ENCODE results near the gene SLC25A38.
"Not testable (repeated sequence)": the region's sequence is repeated elsewhere in the genome, so short reads cannot be mapped to it uniquely, and the experiment has no call there.

Gene SLC25A38

GRCh38 chr3:39383045-39383880 lies at the start of gene SLC25A38:
Gene SLC25A38 (plus strand): TSS chr3:39383370. CDS start chr3:39383725, 355 bp downstream.
- DNase-seq: peak; percentile 92

GRCh38 chr3:39333607-39334006 lies 49.6 kb upstream of the SLC25A38 start:
- DNase-seq: no peak

DNA sequence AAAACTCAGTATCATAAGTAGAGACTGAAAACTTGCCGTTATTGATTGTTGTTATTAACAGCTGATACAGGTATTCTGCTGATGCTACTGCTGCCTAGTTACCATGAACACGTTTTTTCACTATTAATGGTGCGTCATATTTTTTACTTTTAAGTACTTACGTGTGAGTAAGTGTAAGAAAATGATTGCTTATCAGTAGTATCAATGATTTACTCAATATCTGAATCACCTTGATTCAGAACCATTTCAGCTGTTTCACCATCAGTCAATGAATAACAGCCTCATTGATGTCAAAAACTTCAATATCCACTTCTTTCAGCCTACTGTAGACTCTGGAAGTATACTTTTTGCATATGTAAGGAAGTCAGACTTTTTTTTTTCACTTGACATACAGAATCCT lies 49.0 kb upstream of the SLC25A38 start:
- DNase-seq: no peak

DNA sequence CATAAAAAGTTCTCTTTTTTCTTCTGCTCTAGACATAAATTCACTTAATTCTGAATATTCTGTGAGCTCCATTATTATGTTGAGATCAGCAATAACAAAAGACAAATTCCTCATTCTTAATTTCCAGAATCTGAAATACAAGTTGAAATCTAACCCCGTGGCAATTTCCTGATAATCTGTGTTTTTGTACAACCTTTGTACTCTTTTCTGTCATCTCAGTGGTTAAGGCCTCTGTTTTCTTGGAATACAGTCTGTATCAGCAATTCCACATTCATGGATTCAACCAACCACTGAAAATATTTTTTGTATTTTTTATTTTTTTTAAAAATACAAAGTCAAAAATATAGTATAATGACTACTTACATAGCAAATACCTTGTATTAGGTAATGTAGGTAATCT lies 45.0 kb upstream of the SLC25A38 start:
- DNase-seq: no peak

DNA sequence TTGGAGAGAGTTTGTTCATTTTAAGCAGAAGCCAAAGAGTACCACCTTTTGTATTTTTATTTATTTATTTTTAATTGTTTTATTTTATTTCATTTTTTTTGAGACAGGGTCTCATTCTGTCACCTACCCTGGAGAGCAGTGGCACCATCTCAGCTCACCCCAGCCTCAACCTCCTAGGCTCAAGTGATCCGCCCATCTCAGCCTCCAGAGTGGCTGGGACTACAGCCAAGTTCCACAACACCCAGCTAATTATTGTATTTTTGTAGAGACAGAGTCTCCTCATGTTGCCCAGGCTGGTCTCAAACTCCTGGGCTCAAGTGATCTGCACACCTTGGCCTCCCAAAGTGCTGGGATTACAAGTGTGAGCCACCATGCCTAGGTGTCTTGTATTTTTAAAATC lies 44.1 kb upstream of the SLC25A38 start:
- DNase-seq: no peak

DNA sequence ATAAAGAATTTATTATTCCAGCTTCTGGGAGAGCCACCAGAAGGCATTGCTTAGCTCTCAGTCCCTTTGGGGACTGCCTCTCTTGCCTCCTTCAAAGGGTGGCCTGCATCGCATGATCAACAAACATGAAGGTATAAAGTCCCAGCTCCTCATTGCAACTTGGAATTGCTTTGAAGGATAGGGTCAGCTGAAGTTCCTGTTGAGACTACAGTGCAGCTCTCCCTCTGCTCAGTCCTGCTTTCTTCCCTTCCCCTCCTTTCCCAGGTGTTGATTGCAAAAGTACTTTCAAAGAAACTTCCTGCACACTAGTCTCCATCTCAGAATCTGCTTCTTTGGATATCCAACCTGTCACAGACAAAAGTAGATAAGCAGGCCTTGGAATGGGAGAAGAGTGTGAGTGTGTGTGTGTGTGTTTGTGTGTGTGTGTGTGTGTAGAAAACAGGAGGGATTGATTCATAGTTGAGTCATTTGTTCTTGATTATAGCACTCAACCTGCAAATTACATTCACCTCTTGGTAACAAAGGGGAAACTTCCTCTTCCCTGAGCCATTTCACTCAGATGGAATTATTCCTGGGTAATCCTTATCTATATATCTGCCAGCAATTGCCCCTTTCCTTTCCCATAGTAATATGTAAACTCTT lies 40.0 kb upstream of the SLC25A38 start:
- no peak for DNase-seq

DNA sequence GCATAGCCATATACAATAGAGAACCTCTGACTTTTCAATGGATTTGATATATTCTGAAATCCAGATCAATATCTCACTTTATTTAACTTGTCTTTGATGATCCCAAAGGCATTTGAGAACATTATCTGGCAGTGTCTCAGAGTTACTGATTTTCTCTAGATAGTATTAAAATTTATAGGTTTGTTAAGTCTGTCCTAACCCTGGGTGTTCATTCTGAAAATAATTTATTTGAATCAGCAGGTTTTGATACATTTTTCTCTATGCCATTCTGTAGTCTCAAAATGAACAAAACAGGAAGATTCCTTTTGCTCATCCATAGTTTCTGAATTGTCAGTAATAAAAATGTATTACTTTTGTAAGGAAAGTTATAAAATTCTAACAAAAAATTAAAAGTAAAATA lies 39.4 kb upstream of the SLC25A38 start:
- no peak for DNase-seq

- no peak for DNase-seq
Measured at GRCh38 chr3:39344746-39345344, 38.3 kb upstream of the SLC25A38 start.

- no peak for DNase-seq
Measured at GRCh38 chr3:39346785-39347585, 36.2 kb upstream of the SLC25A38 start.

DNA sequence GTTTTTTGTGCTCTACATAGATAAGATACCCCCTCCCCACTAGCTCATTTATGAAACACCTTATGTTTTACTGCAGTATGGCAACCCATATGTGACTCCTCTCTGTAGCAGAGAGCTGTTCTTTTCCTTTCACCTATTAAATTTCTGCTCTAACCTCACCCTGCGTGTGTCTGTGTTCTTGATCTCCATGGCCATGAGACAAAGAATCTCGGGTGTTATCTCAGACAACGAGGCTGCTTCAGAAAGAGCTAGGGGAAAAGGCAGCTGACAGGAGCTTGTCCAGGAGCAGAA lies 35.6 kb upstream of the SLC25A38 start:
- no peak for DNase-seq

GRCh38 chr3:39349080-39349479 lies 34.1 kb upstream of the SLC25A38 start:
- DNase-seq: no peak

DNA sequence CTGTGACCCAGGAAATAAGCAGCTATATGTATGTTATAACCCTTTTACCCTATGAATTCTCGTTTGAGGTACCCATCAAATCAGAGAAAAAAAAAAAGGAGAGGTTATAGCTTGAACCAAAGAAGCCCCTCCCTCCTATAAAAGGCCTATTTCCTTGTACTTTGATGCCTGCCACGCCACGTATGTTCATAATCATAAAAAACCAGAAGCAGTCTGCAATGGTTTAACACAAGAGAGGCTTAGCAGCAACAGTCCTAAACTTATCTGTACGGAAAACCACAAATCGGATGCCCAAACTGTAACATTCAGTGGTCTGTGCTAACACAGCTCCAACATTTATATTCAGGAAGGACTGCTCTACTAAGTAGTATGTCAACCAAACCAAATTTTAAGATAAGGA lies 32.5 kb upstream of the SLC25A38 start:
- no peak for DNase-seq

DNA sequence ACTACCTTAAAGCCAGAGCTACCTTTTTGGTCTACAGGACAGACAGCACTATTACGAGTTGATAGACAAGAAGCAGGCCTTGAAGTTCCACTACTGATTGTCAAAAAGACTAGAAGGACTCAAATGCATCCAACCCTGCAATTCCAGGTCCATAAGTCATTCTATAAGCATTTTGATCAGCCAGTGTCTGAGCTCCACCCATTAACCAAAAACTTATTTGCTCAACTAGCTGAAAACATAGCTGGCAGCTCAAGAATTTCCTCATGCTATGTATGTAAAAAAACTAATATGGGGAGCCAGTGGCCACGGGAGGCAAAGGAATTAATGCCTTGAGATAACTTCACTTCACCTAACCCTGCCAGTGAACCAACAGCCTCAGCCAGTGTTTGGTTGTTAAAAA lies 32.0 kb upstream of the SLC25A38 start:
- not testable (repeated sequence) for DNase-seq

DNA sequence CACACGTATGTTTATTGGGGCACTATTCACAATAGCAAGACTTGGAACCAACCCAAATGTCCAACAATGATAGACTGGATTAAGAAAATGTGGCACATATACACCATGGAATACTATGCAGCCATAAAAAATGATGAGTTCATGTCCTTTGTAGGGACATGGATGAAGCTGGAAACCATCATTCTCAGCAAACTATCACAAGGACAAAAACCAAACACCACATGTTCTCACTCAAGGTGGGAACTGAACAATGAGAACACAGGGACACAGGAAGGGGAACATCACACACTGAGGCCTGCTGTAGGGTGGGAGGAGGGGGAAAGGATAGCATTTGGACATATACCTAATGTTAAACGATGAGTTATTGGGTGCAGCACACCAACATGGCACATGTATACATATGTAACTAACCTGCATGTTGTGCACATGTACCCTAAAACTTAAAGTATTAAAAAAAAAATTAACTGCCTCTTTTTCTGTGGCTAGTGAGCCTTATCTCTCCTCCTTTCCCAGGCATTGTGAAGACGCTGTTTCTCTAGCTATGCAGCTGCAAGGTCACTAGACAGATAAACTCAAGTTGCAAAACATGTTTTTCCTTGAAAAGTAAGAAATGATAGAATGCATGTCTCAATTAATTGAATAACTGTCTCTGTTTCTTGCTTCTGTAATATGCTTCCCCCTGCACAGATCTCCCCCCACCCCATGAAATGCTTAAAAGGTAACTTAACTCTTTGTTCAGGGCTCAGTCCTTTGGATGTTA lies 29.8 kb upstream of the SLC25A38 start:
- not testable (repeated sequence) for DNase-seq

DNA sequence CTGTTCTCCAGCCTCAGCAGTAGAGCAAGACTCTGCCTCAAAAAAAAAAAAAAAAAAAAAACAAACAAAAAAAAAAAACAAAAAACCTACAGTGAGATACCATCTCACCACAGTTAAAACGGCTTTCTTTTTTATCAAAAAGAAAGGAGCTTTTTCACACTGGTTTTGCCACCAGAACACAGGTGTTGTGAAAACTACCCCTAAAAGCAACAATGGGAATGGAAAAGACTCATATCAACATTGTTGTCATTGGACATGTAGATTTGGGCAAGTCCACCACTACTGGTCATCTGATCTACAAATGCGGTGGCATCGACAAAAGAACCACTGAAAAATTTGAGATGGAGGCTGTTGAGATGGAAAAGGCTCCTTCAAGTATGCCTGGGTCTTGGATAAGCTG lies 24.8 kb upstream of the SLC25A38 start:
- no peak for DNase-seq

DNA sequence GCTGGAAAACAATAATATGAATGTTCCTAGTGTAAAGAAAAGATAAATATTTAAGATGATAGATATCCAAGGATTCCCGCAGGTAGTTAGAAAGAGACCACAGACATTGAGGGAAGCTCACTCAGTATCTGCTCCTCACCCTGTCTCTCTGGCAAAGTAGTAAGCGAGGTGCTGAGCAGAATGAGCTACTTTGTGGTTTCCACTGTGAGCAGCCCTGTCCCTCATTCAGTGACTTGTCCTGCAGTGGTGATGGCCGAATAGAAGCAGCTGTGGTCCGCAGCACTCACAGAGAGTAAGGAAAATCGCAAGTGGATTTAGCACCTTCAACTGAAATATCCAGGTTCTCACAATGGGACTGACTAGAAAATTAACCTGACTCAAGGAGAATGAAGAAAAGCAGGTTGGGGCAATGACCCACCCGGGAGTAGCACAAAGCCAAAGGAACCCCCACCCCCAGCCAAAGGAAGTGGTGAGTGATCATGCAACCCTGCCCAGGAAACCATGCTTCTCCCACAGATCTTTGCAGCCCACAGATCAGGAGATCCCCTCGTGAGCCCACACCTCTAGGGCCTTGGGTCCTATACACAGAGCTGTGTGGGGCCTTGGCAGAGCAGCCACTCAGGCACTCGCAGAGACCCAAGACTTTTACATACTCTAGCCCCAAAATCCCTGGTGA lies 21.8 kb upstream of the SLC25A38 start:
- DNase-seq: no peak

DNA sequence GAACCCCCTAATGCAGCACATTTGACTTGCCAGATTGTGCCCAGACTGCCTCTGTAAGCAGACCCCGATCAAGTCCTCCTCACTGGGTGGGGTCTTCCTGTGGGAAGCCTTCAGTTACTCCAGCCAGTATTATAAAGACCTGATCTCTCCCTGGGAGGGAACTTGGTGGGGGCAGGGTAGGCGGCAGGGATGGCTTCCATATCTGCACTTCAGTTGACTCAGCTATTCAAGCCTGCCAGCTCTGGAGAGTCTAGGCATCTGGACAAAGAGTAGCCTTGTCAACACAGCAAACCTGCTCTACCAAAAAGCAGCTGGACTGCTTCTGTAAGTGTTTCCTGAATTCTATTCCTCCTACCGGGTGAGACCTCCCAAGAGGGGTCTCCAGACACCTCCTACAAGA lies 21.0 kb upstream of the SLC25A38 start:
- DNase-seq: no peak

DNA sequence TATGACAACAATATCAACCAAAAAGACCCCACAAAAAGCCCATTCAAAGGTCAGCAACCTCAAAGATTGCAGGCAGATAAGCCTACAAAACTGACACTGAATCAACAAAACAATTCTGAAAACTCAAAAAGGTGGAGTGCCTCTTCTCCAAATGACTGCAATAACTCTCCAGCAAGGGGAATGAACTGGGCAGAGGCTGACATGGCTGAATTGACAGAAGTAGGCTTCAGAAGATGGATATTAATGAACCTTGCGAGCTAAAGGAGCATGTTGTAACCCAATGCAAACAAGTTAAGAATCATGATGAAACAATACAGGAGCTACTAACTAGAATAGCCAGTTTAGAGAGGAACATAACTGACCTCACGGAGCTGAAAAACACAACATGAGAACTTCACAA lies 20.4 kb upstream of the SLC25A38 start:
- DNase-seq: no peak

GRCh38 chr3:39370450-39370849 lies 12.7 kb upstream of the SLC25A38 start:
- DNase-seq: not testable (repeated sequence)

- DNase-seq: no peak
Measured at GRCh38 chr3:39372833-39373232, 10.3 kb upstream of the SLC25A38 start.

DNA sequence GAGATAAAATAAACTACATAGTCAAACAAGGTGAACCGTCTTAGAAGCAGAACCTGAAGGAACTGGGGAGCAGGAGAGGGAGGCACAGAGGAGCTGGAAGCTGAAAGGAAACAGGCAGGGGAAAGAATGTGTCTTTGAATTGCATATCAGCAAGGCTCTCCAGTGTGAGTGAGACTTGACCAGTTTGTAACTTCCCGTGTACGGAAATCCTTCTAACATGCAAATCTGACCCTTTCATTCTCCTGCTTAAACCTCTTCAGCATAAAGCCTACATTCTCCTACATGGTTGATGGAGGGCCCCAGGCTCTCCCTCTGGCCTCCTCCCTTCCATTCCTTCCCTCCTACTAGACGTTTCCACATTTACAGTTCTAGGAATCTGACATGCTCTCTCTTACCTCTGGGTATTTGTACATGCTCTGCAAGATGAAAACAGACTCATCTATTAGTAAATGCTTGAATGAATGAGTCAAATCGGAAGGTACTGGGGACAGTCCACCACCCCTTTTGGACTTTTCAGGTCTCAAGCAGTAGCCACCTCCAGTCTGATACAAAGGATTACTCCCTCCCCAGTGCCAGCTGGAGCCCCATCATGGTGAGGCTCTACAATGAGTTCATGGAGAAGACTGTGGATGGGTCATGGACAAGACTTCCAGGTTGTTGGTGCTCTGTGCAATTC lies 6.1 kb upstream of the SLC25A38 start:
- no peak for DNase-seq

DNA sequence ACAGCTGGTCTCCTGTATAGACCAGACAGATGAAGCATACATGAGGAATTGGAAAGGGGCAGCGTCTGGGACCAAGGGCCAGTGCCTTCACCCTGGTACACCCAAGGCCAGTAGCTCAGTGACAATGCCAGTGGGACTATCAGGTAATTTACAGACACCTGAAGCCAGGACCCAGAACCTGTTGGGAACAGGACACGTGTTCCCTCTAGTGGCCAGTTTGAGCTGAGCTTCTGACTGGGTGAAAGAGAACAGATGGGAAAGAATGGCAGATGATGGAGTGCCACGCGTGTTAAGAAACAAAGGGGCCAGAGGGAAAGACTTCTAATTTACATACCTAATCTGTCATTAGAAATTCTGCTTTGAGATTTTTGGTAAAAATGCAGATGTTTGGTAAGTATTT lies 5.1 kb upstream of the SLC25A38 start:
- peak; percentile 74 for DNase-seq
